Right hindlimb (tissue), 1 donor: ENCODE results near the gene ADAMTS1.
"Not testable (repeated sequence)": the region's sequence is repeated elsewhere in the genome, so short reads cannot be mapped to it uniquely, and the experiment has no call there.

Experiments used
- DNase-seq: peaks from one replicate; pipeline ENCODE4 v3.0.0-alpha.2; 2018

Gene ADAMTS1

DNA sequence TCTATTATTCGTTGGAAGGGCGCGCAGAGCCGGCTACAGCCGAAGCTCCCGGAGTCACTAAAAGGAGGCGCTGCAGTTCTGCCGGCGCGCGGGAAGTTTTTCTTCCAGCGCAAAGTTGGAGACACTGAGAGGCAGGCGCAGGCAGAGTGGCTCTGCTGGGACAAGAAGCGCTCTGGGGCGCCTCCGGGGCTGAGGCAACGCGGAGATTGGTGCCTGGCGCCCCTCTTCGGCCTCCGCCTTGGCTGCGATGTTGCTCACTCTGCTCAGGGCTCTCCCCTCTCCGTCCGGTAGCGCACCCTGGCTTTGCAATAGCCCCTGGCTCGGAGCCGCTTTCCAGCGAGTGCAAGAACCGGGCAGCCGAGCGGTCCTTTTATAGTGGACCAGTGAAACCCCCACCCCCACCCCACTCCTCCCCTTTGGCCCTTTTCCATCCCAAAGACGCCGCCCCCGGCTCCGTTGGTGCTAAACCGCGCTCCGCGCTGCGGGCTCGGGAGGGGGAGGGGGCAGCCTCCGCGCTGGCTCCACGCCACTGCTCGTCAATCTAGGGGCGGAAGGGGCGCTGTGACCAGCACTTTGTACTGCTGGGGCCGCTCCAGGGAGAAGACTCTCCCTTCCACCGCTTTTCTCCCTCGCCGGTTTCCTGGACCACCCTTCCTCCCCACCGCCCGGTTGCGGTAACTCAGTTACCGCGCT is at the start of gene ADAMTS1:
ADAMTS1 (minus strand) TSS at position 344 of the 693 bp plus-strand sequence. CDS start 455 bp downstream, outside the sequence.
- DNase-seq = peak; percentile 97

DNA sequence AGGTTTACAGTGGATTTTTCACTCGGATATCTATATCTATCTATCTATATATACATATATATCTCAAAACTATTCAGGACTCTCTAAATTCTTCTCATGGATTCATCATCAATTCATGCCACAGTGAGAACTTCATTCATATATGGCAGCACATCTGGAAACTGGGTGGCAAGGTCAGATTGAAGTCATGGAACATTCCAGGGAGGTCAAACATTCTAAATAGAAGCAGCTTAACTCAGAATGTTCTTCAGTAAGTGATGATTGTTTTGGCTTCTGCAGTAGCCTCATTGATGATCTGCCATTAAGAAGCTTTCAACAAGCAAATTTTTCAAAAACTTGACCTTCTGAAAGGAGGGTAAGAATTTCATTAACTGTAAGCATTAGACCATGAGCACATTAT is 46.9 kb upstream of the ADAMTS1 start:
- no peak for DNase-seq

DNA sequence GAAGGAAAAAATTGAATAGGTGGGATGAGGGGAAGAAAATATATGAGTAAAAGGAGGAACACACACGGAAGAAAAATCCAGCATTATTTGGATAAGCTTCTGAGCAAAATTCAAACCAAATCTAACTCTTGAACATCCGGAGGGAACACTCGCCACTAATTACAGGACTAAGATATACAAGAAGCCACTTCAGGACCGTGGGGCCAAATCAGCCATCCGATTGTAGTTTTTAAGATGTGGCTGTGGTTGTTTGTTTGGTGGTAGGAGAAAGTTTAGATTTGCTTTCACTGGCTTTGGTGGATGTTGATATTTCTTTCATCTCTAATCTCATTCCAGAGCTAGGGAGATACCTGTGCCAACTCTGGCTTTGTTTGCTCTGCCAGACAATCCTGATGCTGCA is 43.7 kb upstream of the ADAMTS1 start:
- DNase-seq = no peak

- no peak for DNase-seq
Observed at GRCh38 chr21:26888256-26888655, 43.0 kb upstream of the ADAMTS1 start.

GRCh38 chr21:26887251-26887650 is 42.0 kb upstream of the ADAMTS1 start:
- DNase-seq = no peak

- DNase-seq = no peak
Observed at GRCh38 chr21:26884436-26884835, 39.2 kb upstream of the ADAMTS1 start.

DNA sequence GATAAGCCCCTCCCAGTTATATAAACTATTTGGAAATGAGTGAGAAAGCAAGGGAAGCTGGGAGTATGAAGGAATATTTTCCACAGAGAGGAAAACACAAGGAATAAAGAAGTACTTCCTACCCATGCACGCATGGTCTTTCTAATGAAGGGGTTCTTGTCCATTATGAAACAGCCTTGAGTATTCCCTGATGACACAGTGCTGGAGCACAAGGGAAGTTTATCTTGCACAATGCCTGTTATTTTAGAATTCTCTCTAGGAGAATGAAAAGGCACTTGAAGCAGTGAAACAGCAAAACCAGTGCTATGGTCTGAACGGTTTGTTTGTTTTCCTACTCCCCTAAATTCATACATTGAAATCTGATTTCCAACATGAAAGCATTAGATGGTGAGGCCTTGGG is 38.6 kb upstream of the ADAMTS1 start:
- no peak for DNase-seq

DNA sequence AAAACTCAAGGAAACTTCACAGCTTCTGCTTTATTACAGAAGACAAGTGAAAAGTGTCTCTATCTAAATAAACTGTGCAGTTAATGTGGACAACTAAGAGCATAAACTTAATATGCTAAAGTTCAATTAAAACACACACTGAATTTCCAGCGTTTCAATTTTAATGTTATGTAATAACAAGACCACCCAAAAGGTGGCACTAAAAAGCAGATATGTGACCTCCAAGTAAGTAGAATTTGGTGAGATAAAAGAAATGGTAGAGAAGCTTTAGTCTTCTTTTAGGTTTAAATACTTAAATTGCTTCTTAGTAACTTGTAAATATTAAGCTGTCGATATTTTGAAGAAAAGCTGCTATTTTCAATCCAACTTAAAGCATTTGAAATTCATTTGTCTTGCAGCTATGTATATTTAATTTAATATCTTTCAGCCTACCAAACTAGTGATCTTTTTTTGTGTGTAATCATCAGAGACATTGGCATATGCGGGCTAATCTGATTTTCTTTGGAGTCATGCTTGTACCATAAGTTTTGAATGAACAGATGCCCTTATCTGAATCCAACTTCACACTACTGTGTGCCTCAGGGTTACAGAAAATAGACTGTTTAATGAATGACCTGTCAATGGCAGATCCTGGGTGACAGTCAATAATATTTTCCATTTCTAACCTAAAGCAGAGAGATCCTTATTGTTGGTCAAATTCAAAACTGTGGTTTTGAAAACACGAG is 36.5 kb upstream of the ADAMTS1 start:
- DNase-seq = no peak

DNA sequence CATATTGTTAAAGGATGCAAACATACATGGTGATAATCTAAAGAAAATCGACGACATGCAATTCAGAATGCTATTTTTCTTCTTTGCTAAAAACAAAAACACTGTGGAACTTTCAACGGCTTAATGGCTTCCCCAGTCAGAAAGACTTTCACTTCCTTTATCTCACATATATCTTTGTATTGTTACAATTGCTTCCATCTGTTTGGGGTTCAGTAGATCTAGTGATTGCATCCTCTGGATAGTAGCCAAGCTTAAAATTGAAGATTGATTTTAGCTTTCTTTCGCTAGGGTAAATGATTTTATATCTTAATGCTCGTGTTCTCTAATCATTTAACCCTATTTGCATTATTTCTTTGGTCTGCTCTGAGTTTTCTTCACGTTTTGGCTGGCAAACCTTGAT is 31.8 kb upstream of the ADAMTS1 start:
- DNase-seq = no peak

- no peak for DNase-seq
Observed at GRCh38 chr21:26874347-26874746, 29.1 kb upstream of the ADAMTS1 start.

DNA sequence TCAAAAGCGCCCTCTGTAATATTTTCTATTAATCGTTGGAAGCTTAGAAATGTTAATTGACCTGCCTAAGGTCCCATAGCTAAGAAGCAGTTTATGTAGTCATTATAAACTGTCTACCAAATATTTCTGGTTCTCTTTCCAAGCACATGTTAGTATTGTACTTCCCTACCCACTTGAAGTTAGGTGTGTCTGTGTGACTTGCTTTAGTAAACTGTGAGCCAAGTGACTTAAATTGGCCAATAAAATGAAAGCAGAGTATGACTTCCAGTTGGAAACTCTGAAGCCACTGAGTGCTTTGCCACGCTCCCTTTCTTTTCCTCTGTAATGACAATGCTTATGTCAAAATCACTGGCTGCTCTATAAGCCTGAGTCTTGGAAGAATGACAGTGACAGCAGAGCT is 20.6 kb upstream of the ADAMTS1 start:
- DNase-seq = no peak

DNA sequence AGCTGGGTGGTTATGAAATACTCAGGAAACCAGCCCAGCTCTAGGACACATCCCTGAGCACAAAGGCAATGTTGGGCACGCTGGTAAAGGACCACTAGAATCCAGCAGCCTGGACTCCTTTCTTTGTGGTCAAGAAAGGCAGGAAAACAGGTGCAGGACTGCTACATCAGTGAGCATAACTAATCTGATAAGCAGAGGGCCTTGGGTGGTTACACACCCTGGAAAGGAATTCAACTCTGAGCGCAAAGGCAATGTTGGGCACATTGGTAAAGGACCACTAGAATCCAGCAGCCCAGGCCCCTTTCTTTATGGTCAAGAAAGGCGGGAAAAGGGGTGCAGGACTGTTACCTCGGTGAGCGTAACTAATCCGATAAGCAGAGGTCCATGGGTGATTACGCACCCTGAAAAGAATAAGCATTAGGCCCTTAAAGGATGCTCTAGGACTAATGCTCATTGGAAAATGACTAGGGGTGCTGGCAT is 11.7 kb upstream of the ADAMTS1 start:
- not testable (repeated sequence) for DNase-seq

GRCh38 chr21:26854695-26855094 is 9.5 kb upstream of the ADAMTS1 start:
- not testable (repeated sequence) for DNase-seq

GRCh38 chr21:26852423-26852822 is 7.2 kb upstream of the ADAMTS1 start:
- no peak for DNase-seq

- no peak for DNase-seq
Observed at GRCh38 chr21:26851109-26851944, 6.1 kb upstream of the ADAMTS1 start.

DNA sequence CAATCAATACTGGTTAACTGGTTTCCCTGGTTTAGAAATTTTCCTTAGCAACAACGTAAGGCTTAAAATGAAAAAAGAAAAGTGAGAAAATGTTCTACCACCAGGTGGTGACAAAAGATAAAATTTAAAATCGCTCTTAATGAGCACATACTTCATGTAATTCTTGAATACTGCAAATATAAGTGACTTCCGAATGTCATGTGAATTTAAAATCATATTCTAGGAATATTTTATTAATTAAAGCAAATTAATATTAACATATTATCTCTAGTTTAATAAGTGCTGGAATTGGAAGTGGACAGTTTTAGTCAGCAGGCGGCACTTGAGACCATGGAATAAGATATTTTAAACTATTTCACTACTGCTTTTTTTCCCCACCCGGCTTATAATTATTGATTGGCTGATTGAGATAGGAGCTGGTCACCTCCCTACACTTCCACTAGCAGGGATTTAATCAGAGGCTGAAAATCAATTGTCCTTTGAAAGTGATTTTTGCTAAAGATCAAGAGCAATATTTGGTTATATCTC is 5.0 kb upstream of the ADAMTS1 start:
- DNase-seq = no peak

DNA sequence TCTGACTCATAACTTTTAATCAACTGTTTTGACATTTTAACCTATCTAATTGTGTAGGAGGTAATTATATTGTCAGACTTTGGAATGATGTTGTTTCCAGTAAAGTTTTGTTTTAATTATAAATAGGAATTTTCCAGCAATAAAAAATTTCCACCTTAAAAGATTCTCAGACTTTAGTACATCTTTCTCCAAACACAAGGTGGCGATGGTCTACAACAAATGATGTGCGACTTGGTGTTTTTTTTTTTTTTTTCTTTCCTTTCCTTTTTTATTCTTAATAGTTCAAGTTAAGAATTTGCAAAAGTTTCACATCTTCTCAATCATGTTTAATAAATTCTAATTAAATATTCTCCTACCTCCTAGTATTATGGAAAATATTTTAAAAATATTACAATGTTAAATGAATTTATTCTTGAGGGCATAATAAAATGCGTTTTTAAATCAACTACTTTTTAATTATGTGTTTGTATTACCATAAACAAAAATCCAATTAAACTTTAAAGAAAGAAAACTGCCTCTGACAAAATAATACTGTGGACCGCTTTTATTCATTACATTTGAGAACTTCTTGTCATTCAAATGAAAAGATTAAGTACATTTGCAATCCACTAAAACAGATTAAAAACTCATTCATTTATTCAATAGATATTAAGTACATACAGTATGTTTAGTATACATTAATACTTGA is 4.4 kb upstream of the ADAMTS1 start:
- DNase-seq = no peak

DNA sequence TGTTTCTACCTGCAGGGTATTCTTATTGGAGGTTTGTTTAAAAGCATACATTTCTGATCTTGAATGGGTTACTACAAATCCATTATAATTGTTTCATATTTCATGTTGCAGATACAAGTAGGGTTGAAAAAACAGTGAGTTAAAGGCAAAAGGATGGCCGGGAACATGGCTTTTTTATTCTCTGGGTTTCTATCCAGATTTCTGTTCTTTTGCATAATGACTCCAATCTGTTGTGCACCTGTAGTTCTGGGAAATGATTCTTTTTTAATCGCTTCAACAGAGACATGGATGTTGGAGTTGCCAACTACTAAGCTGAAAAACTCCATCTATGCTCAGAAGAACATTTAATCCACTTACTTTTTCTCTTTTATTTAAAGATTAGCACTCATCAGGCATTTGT is 2.7 kb upstream of the ADAMTS1 start:
- no peak for DNase-seq

GRCh38 chr21:26847002-26847401 is 1.8 kb upstream of the ADAMTS1 start:
- no peak for DNase-seq

- DNase-seq = peak; percentile 93
Observed at GRCh38 chr21:26846036-26846931, 1.1 kb upstream of the ADAMTS1 start.

DNA sequence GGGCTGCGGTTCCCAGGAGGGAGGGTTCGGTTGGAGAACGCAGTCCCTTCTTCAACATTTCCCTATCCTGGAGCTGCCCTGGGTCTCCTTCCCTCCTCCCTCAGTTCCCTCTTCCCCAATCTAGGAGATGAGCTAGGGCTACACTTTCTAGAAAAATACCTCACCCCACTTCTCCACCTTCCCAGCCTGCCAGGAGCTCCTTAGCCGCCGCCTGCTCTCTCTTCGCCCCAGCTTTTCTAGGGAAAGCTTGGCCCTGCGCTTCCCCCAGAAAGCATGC is 488 bp upstream of the ADAMTS1 start:
- DNase-seq = no peak
